ENCODE data around the gene SLC22A7.

DNA sequence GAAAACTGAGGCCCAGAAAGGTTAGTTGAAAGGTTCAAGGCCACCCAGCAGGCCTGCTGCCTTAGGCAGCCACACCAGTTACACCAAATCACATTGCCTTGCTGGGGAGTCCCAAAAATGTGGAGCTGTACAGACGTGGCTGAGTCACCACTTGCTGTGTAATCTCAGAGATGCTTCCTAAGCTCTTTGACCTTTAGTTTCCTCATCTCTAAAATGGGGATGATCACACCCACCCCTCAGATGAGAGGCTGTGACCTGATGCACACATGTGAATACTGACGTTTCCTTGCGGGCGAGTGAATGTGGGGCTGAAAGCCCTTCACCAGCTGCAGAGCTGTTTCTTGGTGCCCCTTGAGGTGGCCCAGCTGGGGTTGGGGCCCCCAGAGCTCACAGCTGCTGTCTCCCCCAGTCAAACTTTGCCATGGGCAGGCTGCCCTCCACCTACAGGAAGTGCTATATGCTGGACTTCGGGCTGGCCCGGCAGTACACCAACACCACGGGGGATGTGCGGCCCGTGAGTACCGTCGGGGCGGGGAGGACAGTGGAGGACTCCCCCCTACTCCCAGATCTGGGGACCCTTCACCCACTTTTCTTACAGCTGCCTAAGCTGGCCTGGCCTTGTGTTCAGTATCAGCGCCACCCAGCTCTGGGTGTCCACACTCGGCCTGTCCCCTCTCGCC is 43.8 kb upstream of the SLC22A7 start:
- TF ChIP-seq POLR2A (IDR thresholded peaks at IDR 0.05; ENCODE audit: low read length) (no peak), GATA1 (IDR thresholded peaks at IDR 0.05; ENCODE audit: low read depth, low read length) (no peak)
